Measurements from ENCODE around the gene DAB1. TPM values are rescaled to one million over a fixed set of nuclear protein-coding genes. Genes with fewer than 3 reads are reported as not detected.

Gene DAB1
- polyA plus RNA-seq, 3 donors = not detected

DNA sequence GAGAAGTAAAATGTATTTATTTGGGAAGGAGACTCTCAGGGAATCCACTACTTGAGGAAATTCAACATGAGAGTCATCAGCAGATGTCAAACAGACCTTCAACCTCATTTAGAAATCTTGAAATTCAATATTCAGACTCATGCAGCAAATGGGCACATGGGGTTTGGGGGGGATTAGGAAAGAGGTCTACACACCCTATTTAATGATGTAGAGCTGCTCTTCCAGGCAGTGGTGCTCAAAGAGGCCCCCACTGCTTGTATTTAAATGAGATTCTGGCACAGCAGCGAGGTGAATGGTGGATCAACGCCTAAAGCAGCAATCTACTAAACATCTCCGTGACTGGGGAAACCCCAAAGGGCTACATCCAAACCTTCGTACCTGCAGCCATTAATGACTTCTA lies 244.9 kb downstream of the DAB1 start:
- Histone ChIP-seq H3K9ac (ENCODE audit: insufficient read depth, low read length, poor library complexity, severe bottlenecking) (no peak overlapping the region), H3K4me1 (ENCODE audit: control insufficient read depth in 1 of 2, insufficient read depth in 2 of 2, low read length in 2 of 2) (no peaks in the 10 kb centered on the region), H4K20me1 (ENCODE audit: insufficient read depth, low read length) (no peaks in the 10 kb centered on the region), H3K9me3 (replicated peaks in 1 of 2; ENCODE audit: control insufficient read depth in 1 of 2, insufficient read depth in 1 of 2, low read length in 2 of 2) (no peaks in the 10 kb centered on the region), H3K4me3 (replicated peaks in 1 of 3; ENCODE audit: low read depth in 2 of 3, low read length in 3 of 3) (no peak overlapping the region), H2AFZ (ENCODE audit: insufficient read depth, low read depth, low read length, poor library complexity, severe bottlenecking) (no peak overlapping the region), H3K79me2 (ENCODE audit: insufficient read depth, low read length) (no peaks in the 10 kb centered on the region), H3K36me3 (replicated peaks in 1 of 2; ENCODE audit: control insufficient read depth in 1 of 2, insufficient read depth in 2 of 2, low read length in 2 of 2) (no peaks in the 10 kb centered on the region), H3K27ac (ENCODE audit: low read depth in 1 of 2, low read length in 2 of 2) (no peak overlapping the region), H3K27me3 (ENCODE audit: control insufficient read depth in 2 of 2, insufficient read depth in 2 of 2, low read length in 2 of 2) (no peaks in the 10 kb centered on the region), H3K4me2 (replicated peaks; ENCODE audit: extremely low read depth, low read length, poor library complexity, severe bottlenecking) (no peak overlapping the region)
- intact Hi-C loops (cut with micrococcal nuclease) = no loop called here
- WGBS (ENCODE audit: insufficient coverage) = 60% methylated on average over 1 of the region's 4 CpGs
- Mint-ChIP-seq H3K27me3 (ENCODE audit: low read depth in 3 of 3) (peaks cover 0 to 1% (median 0%) of the 10 kb centered on the region in 3 donors), H3K27ac (no peak overlapping the region), H3K9me3 (peaks cover 0 to 13% (median 3%) of the 10 kb centered on the region in 7 donors), H3K36me3 (no peaks in the 10 kb centered on the region), H3K4me1 (no peaks in the 10 kb centered on the region), H3K4me3 (no peak overlapping the region)
- TF ChIP-seq, protein P1, sequence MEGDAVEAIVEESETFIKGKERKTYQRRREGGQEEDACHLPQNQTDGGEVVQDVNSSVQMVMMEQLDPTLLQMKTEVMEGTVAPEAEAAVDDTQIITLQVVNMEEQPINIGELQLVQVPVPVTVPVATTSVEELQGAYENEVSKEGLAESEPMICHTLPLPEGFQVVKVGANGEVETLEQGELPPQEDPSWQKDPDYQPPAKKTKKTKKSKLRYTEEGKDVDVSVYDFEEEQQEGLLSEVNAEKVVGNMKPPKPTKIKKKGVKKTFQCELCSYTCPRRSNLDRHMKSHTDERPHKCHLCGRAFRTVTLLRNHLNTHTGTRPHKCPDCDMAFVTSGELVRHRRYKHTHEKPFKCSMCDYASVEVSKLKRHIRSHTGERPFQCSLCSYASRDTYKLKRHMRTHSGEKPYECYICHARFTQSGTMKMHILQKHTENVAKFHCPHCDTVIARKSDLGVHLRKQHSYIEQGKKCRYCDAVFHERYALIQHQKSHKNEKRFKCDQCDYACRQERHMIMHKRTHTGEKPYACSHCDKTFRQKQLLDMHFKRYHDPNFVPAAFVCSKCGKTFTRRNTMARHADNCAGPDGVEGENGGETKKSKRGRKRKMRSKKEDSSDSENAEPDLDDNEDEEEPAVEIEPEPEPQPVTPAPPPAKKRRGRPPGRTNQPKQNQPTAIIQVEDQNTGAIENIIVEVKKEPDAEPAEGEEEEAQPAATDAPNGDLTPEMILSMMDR (IDR thresholded peaks at IDR 0.05) = no peak
- DNase-seq = no peak

DNA sequence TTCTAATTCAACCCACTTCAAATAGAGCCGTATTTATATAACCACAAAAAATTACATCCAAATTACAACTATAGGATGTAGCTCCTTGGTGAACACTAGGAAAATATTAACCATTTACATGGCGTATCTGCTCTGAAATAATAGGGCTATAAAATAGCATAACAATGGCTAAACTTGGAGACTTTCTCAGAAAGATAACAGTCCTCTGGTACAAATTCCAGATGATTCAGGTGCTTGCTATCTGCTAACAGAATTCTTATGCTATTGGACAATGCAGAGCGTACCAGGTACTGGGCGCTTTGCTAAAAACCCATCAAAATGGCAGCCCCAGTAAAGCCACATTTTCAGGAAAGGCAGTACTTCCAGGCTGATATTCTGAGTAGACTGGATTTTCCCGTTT lies 248.4 kb downstream of the DAB1 start:
- no peak for DNase-seq
- Histone ChIP-seq H3K27me3 (ENCODE audit: control insufficient read depth in 2 of 2, insufficient read depth in 2 of 2, low read length in 2 of 2) (no peaks in the 10 kb centered on the region), H3K9me3 (replicated peaks in 1 of 2; ENCODE audit: control insufficient read depth in 1 of 2, insufficient read depth in 1 of 2, low read length in 2 of 2) (no peaks in the 10 kb centered on the region), H3K9ac (ENCODE audit: insufficient read depth, low read length, poor library complexity, severe bottlenecking) (no peak overlapping the region), H3K79me2 (ENCODE audit: insufficient read depth, low read length) (no peaks in the 10 kb centered on the region), H3K4me1 (ENCODE audit: control insufficient read depth in 1 of 2, insufficient read depth in 2 of 2, low read length in 2 of 2) (no peaks in the 10 kb centered on the region), H4K20me1 (ENCODE audit: insufficient read depth, low read length) (no peaks in the 10 kb centered on the region), H3K4me2 (replicated peaks; ENCODE audit: extremely low read depth, low read length, poor library complexity, severe bottlenecking) (no peak overlapping the region), H2AFZ (ENCODE audit: insufficient read depth, low read depth, low read length, poor library complexity, severe bottlenecking) (no peak overlapping the region), H3K4me3 (replicated peaks in 1 of 3; ENCODE audit: low read depth in 2 of 3, low read length in 3 of 3) (no peak overlapping the region), H3K27ac (ENCODE audit: low read depth in 1 of 2, low read length in 2 of 2) (no peak overlapping the region), H3K36me3 (replicated peaks in 1 of 2; ENCODE audit: control insufficient read depth in 1 of 2, insufficient read depth in 2 of 2, low read length in 2 of 2) (no peaks in the 10 kb centered on the region)
- Mint-ChIP-seq H3K4me3 (no peak overlapping the region), H3K36me3 (no peaks in the 10 kb centered on the region), H3K27ac (no peak overlapping the region), H3K9me3 (peaks cover 0 to 16% (median 3%) of the 10 kb centered on the region in 7 donors), H3K27me3 (ENCODE audit: low read depth in 3 of 3) (peaks cover 0 to 1% (median 0%) of the 10 kb centered on the region in 3 donors), H3K4me1 (no peaks in the 10 kb centered on the region)
- intact Hi-C loops (cut with micrococcal nuclease) = no loop called here
- 100% methylated on average over 1 of the region's 5 CpGs for WGBS (ENCODE audit: insufficient coverage)
- TF ChIP-seq, protein P1 (IDR thresholded peaks at IDR 0.05) = no peak

Measured in CD14-positive monocyte (primary cell).